Keratinocyte (primary cell): ENCODE results near the gene TAS1R3. TPM values are rescaled to one million over a fixed set of nuclear protein-coding genes. Genes with fewer than 3 reads are reported as not detected.

Source experiments
- DNase-seq: peaks from one replicate; pipeline ENCODE4 v3.0.0-alpha.2; 2011; ENCODE audit warnings: low read depth, missing footprints, low spot score
- FAIRE-seq: peaks from 2 replicates; lab custom pipeline; 2011; peaks lifted over from hg19 to GRCh38; lab: Jason Lieb, UNC
- H2AFZ ChIP-seq: 2 replicates; pipeline ENCODE4 v1.6.0; 2012; ENCODE audit warnings: low read length, control low read depth, inconsistent platforms; ENCODE audit not compliant: control insufficient read depth
- H3K27ac ChIP-seq: 2 replicates; pipeline ENCODE4 v1.5.1; 2011; ENCODE audit warnings: low read length; ENCODE audit not compliant: control insufficient read depth, insufficient read depth
- H3K27me3 ChIP-seq: 3 replicates; pipeline ENCODE4 v1.6.0; 2011; ENCODE audit warnings: low read length; ENCODE audit not compliant: control insufficient read depth, insufficient read depth; ENCODE audit errors: extremely low read depth
- H3K36me3 ChIP-seq, 2 experiments: 2 replicates in 1 of 2; 3 replicates in 1 of 2; pipeline ENCODE4 v1.5.1; 2011; ENCODE audit warnings: low read length in 2 of 2, mild to moderate bottlenecking in 1 of 2; ENCODE audit not compliant: control insufficient read depth in 2 of 2, insufficient read depth in 2 of 2; ENCODE audit errors: extremely low read depth in 1 of 2
- H3K4me1 ChIP-seq: 3 replicates; pipeline ENCODE4 v1.5.1; 2011; ENCODE audit warnings: low read length; ENCODE audit not compliant: control insufficient read depth, insufficient read depth; ENCODE audit errors: extremely low read depth
- H3K4me2 ChIP-seq: 3 replicates; pipeline ENCODE4 v1.6.0; 2011; ENCODE audit warnings: low read depth, low read length; ENCODE audit not compliant: control insufficient read depth, insufficient read depth; ENCODE audit errors: extremely low read depth
- H3K4me3 ChIP-seq, 3 experiments: fragments of 200-600 bp in 1 of 3; sonication (generic) in 1 of 3; 2 replicates in 2 of 3; 3 replicates in 1 of 3; pipeline ENCODE4 v1.5.1; 2011 to 2016; ENCODE audit warnings: low read length in 3 of 3, mild to moderate bottlenecking in 3 of 3, control low read depth in 2 of 3, inconsistent platforms in 1 of 3, low read depth in 1 of 3, mixed read lengths in 1 of 3, mixed run types in 1 of 3, moderate library complexity in 1 of 3; ENCODE audit not compliant: control insufficient read depth in 2 of 3, insufficient read depth in 2 of 3; ENCODE audit errors: extremely low read depth in 1 of 3
- H3K79me2 ChIP-seq: 2 replicates; pipeline ENCODE4 v1.6.0; 2012; ENCODE audit warnings: low read length; ENCODE audit not compliant: control insufficient read depth, insufficient read depth
- H3K9ac ChIP-seq: 3 replicates; pipeline ENCODE4 v1.6.0; 2011; ENCODE audit warnings: low read length; ENCODE audit not compliant: control insufficient read depth, insufficient read depth; ENCODE audit errors: extremely low read depth
- H3K9me1 ChIP-seq: 3 replicates; pipeline ENCODE4 v1.6.0; 2011; ENCODE audit warnings: low read length; ENCODE audit not compliant: control insufficient read depth, insufficient read depth; ENCODE audit errors: extremely low read depth
- H3K9me3 ChIP-seq: 2 replicates; pipeline ENCODE4 v1.5.1; 2012; ENCODE audit warnings: low read depth, low read length; ENCODE audit not compliant: control insufficient read depth
- H4K20me1 ChIP-seq: 3 replicates; pipeline ENCODE4 v1.6.0; 2011; ENCODE audit warnings: low read length; ENCODE audit not compliant: control insufficient read depth, insufficient read depth; ENCODE audit errors: extremely low read depth
- CTCF ChIP-seq, 3 experiments: IDR thresholded peaks in 1 of 3; conservative IDR thresholded peaks in 1 of 3; optimal IDR thresholded peaks in 1 of 3; 2 replicates in 2 of 3; 3 replicates in 1 of 3; pipeline versions ENCODE3 to v1.5.1; 2011; ENCODE audit warnings: low read length in 3 of 3, mild to moderate bottlenecking in 3 of 3, moderate library complexity in 2 of 3, control low read depth in 1 of 3, inconsistent platforms in 1 of 3; ENCODE audit not compliant: insufficient read depth in 2 of 3; ENCODE audit errors: extremely low read depth in 1 of 3
- EZH2 ChIP-seq: IDR thresholded peaks from one replicate; pipeline ENCODE4 v1.6.1; 2012; ENCODE audit warnings: inconsistent platforms, mild to moderate bottlenecking, low read length, moderate library complexity
- dilution Hi-C: fragments of 300-500 bp; cut with MboI; formaldehyde crosslinking; loops from one replicate; pipeline ENCODE4 v1.7.0; 2020; ENCODE audit warnings: low sequenced_read_pairs; ENCODE audit not compliant: extremely low pct_ligation_motif_present
- polyA plus RNA-seq, 5 experiments: library from polyadenylated mRNA; depleted of rRNA in 3 of 5; stranded (reverse) in 3 of 5; stranded (forward) in 1 of 5; unstranded in 1 of 5; fragments of >200 nt; gene quantifications; 1 replicate in 1 of 5; 2 replicates in 3 of 5; 3 replicates in 1 of 5; pipeline versions ENCODE4 v1.2.1 to v1.2.3, GENCODE V29; 2011 to 2012; ENCODE audit warnings: missing spikeins in 2 of 5, low read depth in 1 of 5, low replicate concordance in 1 of 5

Gene TAS1R3
- polyA plus RNA-seq, 1 donor (not counting 4 experiments of a cell fraction or from before 2014, with no cell fraction given) = 0.04 TPM

GRCh38 chr1:1291023-1291528 is 40.0 kb upstream of the TAS1R3 start:
- Histone ChIP-seq H3K4me1 (peaks cover 9% of the 10 kb centered on the region), H3K79me2 (no peaks in the 10 kb centered on the region)

GRCh38 chr1:1291548-1292441 is 39.3 kb upstream of the TAS1R3 start:
- no peak for DNase-seq
- dilution Hi-C loops = no loop called here
- FAIRE-seq = peak; percentile 32

More at GRCh38 chr1:1291023-1291528, 40.0 kb upstream of the TAS1R3 start:
- Histone ChIP-seq H4K20me1 (peaks cover 6% of the 10 kb centered on the region), H3K4me3 (no peak overlapping the region), H3K4me2 (no peak overlapping the region), H3K27me3 (peaks cover 5% of the 10 kb centered on the region), H3K9ac (no peak overlapping the region), H2AFZ (no peak overlapping the region), H3K9me3 (no peaks in the 10 kb centered on the region), H3K27ac (no peak overlapping the region), H3K36me3 (no peaks in the 10 kb centered on the region), H3K9me1 (no peaks in the 10 kb centered on the region)
- DNase-seq (no peak), FAIRE-seq (no peak)
- dilution Hi-C loops = no loop called here
- TF ChIP-seq EZH2 = no peak
- TF ChIP-seq CTCF (optimal IDR thresholded peaks at IDR 0.05 in 1 of 3, IDR thresholded peaks at IDR 0.05 in 1 of 3, conservative IDR thresholded peaks at IDR 0.05 in 1 of 3; ENCODE audit: extremely low read depth in 1 of 3, insufficient read depth in 2 of 3, low read length in 3 of 3) = no peak

More at GRCh38 chr1:1291548-1292441, 39.3 kb upstream of the TAS1R3 start:
- H4K20me1 ChIP-seq = peaks cover 6% of the 10 kb centered on the region
- no peak overlapping the region for H3K4me2 ChIP-seq
- no peak overlapping the region for H2AFZ ChIP-seq
- no peak for TF ChIP-seq EZH2
- TF ChIP-seq CTCF (optimal IDR thresholded peaks at IDR 0.05 in 1 of 3, IDR thresholded peaks at IDR 0.05 in 1 of 3, conservative IDR thresholded peaks at IDR 0.05 in 1 of 3; ENCODE audit: extremely low read depth in 1 of 3, insufficient read depth in 2 of 3, low read length in 3 of 3) = peak; percentile 76 to 99 (median 83)
- peaks cover 5% of the 10 kb centered on the region for H3K27me3 ChIP-seq
- H3K27ac ChIP-seq = no peak overlapping the region
- H3K79me2 ChIP-seq = no peaks in the 10 kb centered on the region
- peaks cover 9% of the 10 kb centered on the region for H3K4me1 ChIP-seq
- no peaks in the 10 kb centered on the region for H3K36me3 ChIP-seq
- H3K4me3 ChIP-seq = no peak overlapping the region
- no peaks in the 10 kb centered on the region for H3K9me1 ChIP-seq
- no peaks in the 10 kb centered on the region for H3K9me3 ChIP-seq
- no peak overlapping the region for H3K9ac ChIP-seq
